Motor neuron (in vitro differentiated cells): ENCODE results near the gene IKZF3. TPM values are rescaled to one million over a fixed set of nuclear protein-coding genes. Genes with fewer than 3 reads are reported as not detected.
"Not testable (repeated sequence)": the region's sequence is repeated elsewhere in the genome, so short reads cannot be mapped to it uniquely, and the experiment has no call there.

Experiments used
- ATAC-seq, 8 experiments: fragments of 200-7000 bp; cut with Tn5 transposase; replicated peaks in 6 of 8; 2 replicates each; pipeline ENCODE4 v1.8.0; 2021; ENCODE audit warnings: mild to moderate bottlenecking in 8 of 8, moderate library complexity in 8 of 8
- H3K27ac ChIP-seq, 2 donors: fragments of 250-450 bp; sonication (Bioruptor Pico); 2 replicates each; pipeline ENCODE4 v1.9.0; 2021; ENCODE audit warnings: antibody characterized with exemption in 2 of 2, mild to moderate bottlenecking in 2 of 2, moderate library complexity in 1 of 2
- H3K4me1 ChIP-seq, 2 donors: fragments of 250-450 bp; sonication (Bioruptor Pico); replicated peaks in 1 of 2; 2 replicates each; pipeline ENCODE4 v1.6.1; 2021; ENCODE audit warnings: antibody characterized with exemption in 2 of 2, mild to moderate bottlenecking in 2 of 2, moderate library complexity in 1 of 2
- H3K4me3 ChIP-seq, 5 donors: fragments of 250-450 bp; sonication (Bioruptor Pico); 2 replicates each; pipeline ENCODE4 v1.9.0; 2021; ENCODE audit warnings: antibody characterized with exemption in 5 of 5, mild to moderate bottlenecking in 5 of 5, moderate library complexity in 4 of 5
- WGBS, 10 experiments: fragments of 450-650 bp; shearing (Covaris generic); methylation state at CpG; one replicate each; pipeline ENCODE4 v1.0.0; 2022; 5-methylcytosine and 5-hydroxymethylcytosine counted together
- in situ Hi-C, 9 experiments: fragments of 400-800 bp; cut with MboI; loops; one replicate each; pipeline ENCODE4 v1.15.0; 2021; ENCODE audit warnings: low sequenced_read_pairs in 9 of 9, low pct_unique_long_range_greater_than_20kb in 2 of 9; ENCODE audit not compliant: unreplicated experiment in 9 of 9
- total RNA-seq, 8 experiments: library from RNA; unstranded; fragments of 300-600 nt; gene quantifications; 2 replicates each; pipeline versions ENCODE4 v1.2.3 to v1.2.4, GENCODE V29; 2022

Gene IKZF3
- total RNA-seq, 8 experiments from 2014 or later = under 0.01 to 1.7 (median 0.19) TPM; not detected in 1

- WGBS, 10 experiments = 20 to 75% (median 50%) methylated on average over 1 to 2 of the region's 2 CpGs; no CpG with 5 or more reads in 1 of the 10 experiments
- ATAC-seq = no peak
- in situ Hi-C loops = no loop called here
These were observed 7.7 kb upstream of the IKZF3 start for GRCh38 chr17:39871801-39872200.

GRCh38 chr17:39870776-39871175, 6.7 kb upstream of the IKZF3 start:
- in situ Hi-C loops = no loop called here

More at GRCh38 chr17:39871801-39872200, 7.7 kb upstream of the IKZF3 start:
- H3K27ac ChIP-seq = no peak overlapping the region
- no peaks in the 10 kb centered on the region for H3K4me1 ChIP-seq
- H3K4me3 ChIP-seq = no peak overlapping the region

GRCh38 chr17:39868554-39868942, 4.4 kb upstream of the IKZF3 start:
- H3K27ac ChIP-seq = no peak overlapping the region
- no peak overlapping the region for H3K4me3 ChIP-seq
- ATAC-seq = no peak
- peaks cover 0 to 4% of the 10 kb centered on the region in 2 donors for H3K4me1 ChIP-seq
- 70 to 100% (median 87%) methylated on average over 2 to 14 of the region's 17 CpGs for WGBS, 10 experiments
- in situ Hi-C loops = no loop called here

More at GRCh38 chr17:39870776-39871175, 6.7 kb upstream of the IKZF3 start:
- no peak for ATAC-seq
- no peak overlapping the region for H3K4me3 ChIP-seq
- 15 to 100% (median 65%) methylated on average over 1 of the region's 1 CpG; no CpG with 5 or more reads in 2 of the 10 experiments for whole genome bisulfite sequencing, 10 experiments
- no peak overlapping the region for H3K27ac ChIP-seq
- no peaks in the 10 kb centered on the region for H3K4me1 ChIP-seq

DNA sequence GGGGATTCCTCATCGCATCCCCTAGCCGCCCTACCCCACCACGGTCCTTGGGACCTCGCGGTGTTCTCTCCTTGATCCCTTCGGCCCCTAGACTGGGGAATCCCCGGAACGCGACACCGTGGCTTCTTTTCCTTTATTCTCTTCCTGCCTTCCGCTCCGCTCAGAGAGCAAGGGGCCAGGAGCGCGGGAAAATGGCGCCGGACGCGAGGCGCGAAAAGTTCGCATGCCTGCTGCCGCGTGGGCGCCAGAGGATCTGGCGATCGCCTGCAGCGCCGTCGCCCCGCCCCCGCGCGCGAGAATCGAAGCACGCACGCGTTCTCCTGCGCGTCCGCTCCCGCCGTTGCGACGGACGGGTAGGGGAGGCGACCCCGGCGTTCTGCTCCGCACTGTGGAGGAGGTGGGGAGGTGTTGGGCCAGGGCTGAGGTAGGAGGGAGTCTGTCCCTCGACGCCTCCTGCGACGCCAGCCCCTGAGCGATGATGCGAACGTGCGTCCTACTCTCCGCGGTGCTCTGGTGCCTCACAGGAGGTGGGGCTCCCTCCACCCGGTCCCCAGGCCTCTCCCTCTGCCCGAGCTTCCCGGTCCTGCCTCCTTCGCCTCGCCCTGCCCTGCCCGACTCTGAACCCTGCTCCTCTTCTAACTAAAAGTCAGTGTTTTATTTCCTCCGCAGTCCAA, 3.9 kb upstream of the IKZF3 start, which contains the start of gene ZPBP2:
ZPBP2 (plus strand) TSS at position 323 of the 674 bp plus-strand sequence; CDS start at position 476, 153 bp downstream.
- H3K4me1 ChIP-seq = peaks cover 0 to 4% of the 10 kb centered on the region in 2 donors
- in situ Hi-C loops = no loop called here
- 43 to 100% (median 90%) methylated on average over 2 to 39 of the region's 67 CpGs; no CpG with 5 or more reads in 1 of the 10 experiments for WGBS, 10 experiments
- no peak for ATAC-seq
- no peak within 1 kb of the TSS for H3K4me3 ChIP-seq
- H3K27ac ChIP-seq = no peak within 1 kb of the TSS

- in situ Hi-C loops = no loop called here
- ATAC-seq = no peak
- WGBS, 10 experiments = 74 to 100% (median 87%) methylated on average over 2 to 18 of the region's 21 CpGs
- peaks cover 0 to 4% of the 10 kb centered on the region in 2 donors for H3K4me1 ChIP-seq
- H3K4me3 ChIP-seq = no peak overlapping the region
- no peak overlapping the region for H3K27ac ChIP-seq
These were observed 3.2 kb upstream of the IKZF3 start for GRCh38 chr17:39867084-39867879.

GRCh38 chr17:39866013-39866730, 2.1 kb upstream of the IKZF3 start:
- no peak overlapping the region for H3K27ac ChIP-seq
- in situ Hi-C loops = no loop called here
- no peak for ATAC-seq
- peaks cover 0 to 4% of the 10 kb centered on the region in 2 donors for H3K4me1 ChIP-seq
- 41 to 84% (median 71%) methylated on average over 5 to 8 of the region's 8 CpGs for WGBS, 10 experiments
- no peak overlapping the region for H3K4me3 ChIP-seq

GRCh38 chr17:39863244-39863917, 731 bp downstream of the IKZF3 start:
- H3K27ac ChIP-seq = no peak overlapping the region
- in situ Hi-C loops = no loop called here
- 50 to 94% (median 60%) methylated on average over 2 to 7 of the region's 7 CpGs for WGBS, 10 experiments
- peaks cover 0 to 4% of the 10 kb centered on the region in 2 donors for H3K4me1 ChIP-seq
- ATAC-seq = no peak
- H3K4me3 ChIP-seq = no peak overlapping the region

DNA sequence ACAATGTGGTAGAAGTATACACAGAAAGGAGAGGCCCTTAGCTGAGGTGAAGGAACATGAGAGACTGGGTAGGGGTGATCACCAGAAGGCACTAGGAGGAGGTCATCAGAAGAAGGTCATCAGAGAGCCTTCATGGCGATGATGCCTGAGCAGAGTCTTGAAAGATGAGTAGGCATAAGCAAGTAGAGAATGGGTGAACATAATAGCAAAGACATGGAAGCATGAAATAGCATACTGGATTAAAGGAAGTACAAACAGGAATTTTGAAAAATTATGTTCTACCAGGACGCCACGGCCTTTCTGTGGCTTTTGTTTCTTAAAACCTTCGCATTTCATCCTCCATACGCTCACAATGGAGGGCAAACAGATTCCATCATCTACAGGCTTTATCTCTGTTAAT, 2.9 kb downstream of the IKZF3 start:
- in situ Hi-C loops = no loop called here
- whole genome bisulfite sequencing, 10 experiments = 38 to 86% (median 58%) methylated on average over 3 to 5 of the region's 5 CpGs; no CpG with 5 or more reads in 3 of the 10 experiments
- no peak for ATAC-seq
- H3K4me3 ChIP-seq = no peak overlapping the region
- H3K27ac ChIP-seq = no peak overlapping the region
- H3K4me1 ChIP-seq = peaks cover 0 to 4% of the 10 kb centered on the region in 2 donors

- ATAC-seq, H3K4me1 ChIP-seq, H3K27ac ChIP-seq, in situ Hi-C loops, H3K4me3 ChIP-seq: not testable (repeated sequence)
- WGBS, 10 experiments = 21 to 100% (median 76%) methylated on average over 1 to 8 of the region's 9 CpGs; no CpG with 5 or more reads in 1 of the 10 experiments
These were observed 8.0 kb downstream of the IKZF3 start for GRCh38 chr17:39855911-39856649.

- WGBS, 10 experiments = 14 to 100% (median 58%) methylated on average over 1 to 2 of the region's 2 CpGs; no CpG with 5 or more reads in 1 of the 10 experiments
- in situ Hi-C loops = no loop called here
- H3K4me1 ChIP-seq = no peaks in the 10 kb centered on the region
- ATAC-seq = no peak
- no peak overlapping the region for H3K27ac ChIP-seq
- no peak overlapping the region for H3K4me3 ChIP-seq
These were observed 9.2 kb downstream of the IKZF3 start for GRCh38 chr17:39854909-39855308.

DNA sequence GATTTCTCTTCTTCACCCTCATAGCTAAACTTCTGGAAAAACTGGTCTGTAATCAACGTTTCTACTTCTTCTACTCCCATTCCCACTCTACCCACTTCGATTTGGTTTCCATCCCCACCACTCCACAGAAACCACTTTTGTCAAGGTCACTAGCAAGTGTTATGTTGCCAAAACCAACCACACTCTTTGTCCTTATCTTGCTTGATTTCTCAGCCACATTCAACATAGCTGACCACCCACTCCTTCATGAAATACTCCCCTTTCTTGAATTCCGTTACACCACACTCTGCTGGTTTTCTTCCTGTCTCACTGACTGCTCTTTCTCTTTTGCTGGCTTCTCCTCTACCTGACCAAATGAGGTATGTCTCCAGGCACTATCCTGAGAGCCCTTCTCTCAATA, 11.9 kb downstream of the IKZF3 start:
- Histone ChIP-seq H3K4me3 (no peak overlapping the region), H3K27ac (no peak overlapping the region), H3K4me1 (no peaks in the 10 kb centered on the region)
- WGBS, 10 experiments = 0 to 62% (median 33%) methylated on average over 1 to 3 of the region's 3 CpGs; no CpG with 5 or more reads in 2 of the 10 experiments
- in situ Hi-C loops = no loop called here
- no peak for ATAC-seq

GRCh38 chr17:39850186-39850585, 13.9 kb downstream of the IKZF3 start:
- in situ Hi-C loops, ATAC-seq: not testable (repeated sequence)

More at GRCh38 chr17:39850186-39850585, 13.9 kb downstream of the IKZF3 start:
- not testable (repeated sequence) for H3K4me3 ChIP-seq, H3K27ac ChIP-seq, H3K4me1 ChIP-seq
